ENCODE measurements around the gene ZDHHC5. TPM values are rescaled to one million over a fixed set of nuclear protein-coding genes. Genes with fewer than 3 reads are reported as not detected.

Gene ZDHHC5
- total RNA-seq, 4 donors from 2014 or later, result 34.0 to 49.2 (median 46.2) TPM

GRCh38 chr11:57668434-57668782 lies 494 bp downstream of the ZDHHC5 start:
- H3K27me3 ChIP-seq, result no peaks in the 10 kb centered on the region
- peaks cover 0 to 16% of the 10 kb centered on the region in 2 donors for H3K36me3 ChIP-seq
- no peak for TF ChIP-seq CTCF (IDR thresholded peaks at IDR 0.05 in 4 of 5, conservative IDR thresholded peaks at IDR 0.05 in 1 of 5)
- TF ChIP-seq POLR2A (IDR thresholded peaks at IDR 0.05), result no peak
- in situ Hi-C loops (cut with MboI; ENCODE audit: low sequenced_read_pairs in 4 of 4) (loop anchor here in 1 of 4 donors (25.0 kb wide), 1 partner anchor 919 kb away; the partner anchor contains the start of genes LPXN and ZFP91), intact Hi-C loops (cut with DNase I; ENCODE audit: low total_unique reads) (loop anchor here (5.0 kb wide), 1 partner anchor 341 kb away; no protein-coding TSS in a partner anchor)
- ATAC-seq, result peak; percentile 15 to 18
- H3K27ac ChIP-seq, result peak overlapping the region; percentile 92 to 97 (median 94)
- H3K4me1 ChIP-seq, result peaks cover 19 to 34% of the 10 kb centered on the region in 2 donors
- no peak for DNase-seq
- H3K4me3 ChIP-seq, result peak overlapping the region; percentile 64 to 85 (median 76)
- no peaks in the 10 kb centered on the region for H3K9me3 ChIP-seq

- no peak for ATAC-seq
- Histone ChIP-seq H3K36me3 (peaks cover 0 to 41% of the 10 kb centered on the region in 2 donors), H3K4me1 (peaks cover 15 to 18% of the 10 kb centered on the region in 2 donors), H3K27me3 (no peaks in the 10 kb centered on the region), H3K9me3 (no peaks in the 10 kb centered on the region), H3K27ac (no peak overlapping the region), H3K4me3 (no peak overlapping the region)
- in situ Hi-C loops (cut with MboI; ENCODE audit: low sequenced_read_pairs in 4 of 4), result loop anchor here in 1 of 4 donors (25.0 kb wide), 1 partner anchor 913 kb away; the partner anchor contains the start of genes LPXN and ZFP91
- TF ChIP-seq POLR2A (IDR thresholded peaks at IDR 0.05) (no peak), CTCF (IDR thresholded peaks at IDR 0.05 in 4 of 5, conservative IDR thresholded peaks at IDR 0.05 in 1 of 5) (no peak)
- no peak for DNase-seq
- intact Hi-C loops (cut with DNase I; ENCODE audit: low total_unique reads), result no loop called here
Measured at GRCh38 chr11:57674251-57674650, 6.3 kb downstream of the ZDHHC5 start.

DNA sequence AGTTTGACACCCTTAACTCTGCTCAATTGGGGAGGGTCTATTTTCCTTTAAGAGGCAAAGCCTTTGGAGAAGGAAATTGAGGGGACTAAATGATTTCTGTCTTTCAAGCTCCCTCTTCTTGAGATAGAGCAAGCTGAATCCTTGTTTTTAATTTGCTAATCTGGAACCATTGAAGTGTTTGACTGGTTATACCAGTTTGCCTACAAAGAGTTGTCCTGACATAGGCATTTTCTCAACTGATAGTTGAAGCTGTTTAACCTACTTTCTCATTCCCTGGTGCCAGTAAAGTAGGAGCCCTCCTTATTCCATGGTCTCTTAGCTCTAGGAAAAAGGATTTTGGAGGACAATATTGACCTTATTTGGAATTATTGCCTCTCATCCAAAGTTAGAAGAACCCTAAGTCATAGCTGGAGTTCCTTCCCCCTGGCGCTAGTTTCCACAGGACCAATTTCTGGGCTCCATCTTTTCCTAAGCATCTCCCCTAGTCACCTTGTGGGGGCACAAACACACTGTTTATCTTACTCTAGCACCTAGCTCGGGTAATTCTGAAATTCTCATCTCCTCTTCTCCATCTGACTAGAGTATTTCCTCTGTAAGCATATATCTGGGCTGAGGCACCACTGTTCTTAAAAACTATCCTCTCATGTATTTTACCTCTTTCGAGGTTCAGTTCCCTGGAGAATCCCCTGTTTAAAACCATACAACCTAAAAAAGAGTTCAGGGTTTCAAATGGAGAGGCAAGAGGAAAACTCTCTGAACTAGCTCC lies 7.4 kb downstream of the ZDHHC5 start:
- H3K27me3 ChIP-seq, result no peaks in the 10 kb centered on the region
- TF ChIP-seq POLR2A (IDR thresholded peaks at IDR 0.05) (no peak), CTCF (IDR thresholded peaks at IDR 0.05 in 4 of 5, conservative IDR thresholded peaks at IDR 0.05 in 1 of 5) (no peak)
- H3K36me3 ChIP-seq, result peaks cover 0 to 41% of the 10 kb centered on the region in 2 donors
- ATAC-seq (no peak), DNase-seq (no peak)
- H3K4me3 ChIP-seq, result no peak overlapping the region
- no peak overlapping the region for H3K27ac ChIP-seq
- intact Hi-C loops (cut with DNase I; ENCODE audit: low total_unique reads), result no loop called here
- in situ Hi-C loops (cut with MboI; ENCODE audit: low sequenced_read_pairs in 4 of 4), result no loop called here
- no peaks in the 10 kb centered on the region for H3K9me3 ChIP-seq
- peaks cover 5 to 7% of the 10 kb centered on the region in 2 donors for H3K4me1 ChIP-seq

- TF ChIP-seq POLR2A (IDR thresholded peaks at IDR 0.05), result no peak
- Histone ChIP-seq H3K36me3 (peaks cover 0 to 38% of the 10 kb centered on the region in 2 donors), H3K4me1 (peaks cover 0 to 2% of the 10 kb centered on the region in 2 donors), H3K27ac (no peak overlapping the region), H3K4me3 (no peak overlapping the region), H3K9me3 (no peaks in the 10 kb centered on the region), H3K27me3 (no peaks in the 10 kb centered on the region)
- intact Hi-C loops (cut with DNase I; ENCODE audit: low total_unique reads), result no loop called here
- DNase-seq, result no peak
- in situ Hi-C loops (cut with MboI; ENCODE audit: low sequenced_read_pairs in 4 of 4), result no loop called here
- no peak for ATAC-seq
Measured at GRCh38 chr11:57679396-57679795, 11.5 kb downstream of the ZDHHC5 start.

GRCh38 chr11:57680552-57680874 lies 12.6 kb downstream of the ZDHHC5 start:
- ATAC-seq, result no peak
- Histone ChIP-seq H3K27ac (no peak overlapping the region), H3K4me1 (no peaks in the 10 kb centered on the region), H3K36me3 (peaks cover 0 to 41% of the 10 kb centered on the region in 2 donors), H3K27me3 (no peaks in the 10 kb centered on the region), H3K4me3 (no peak overlapping the region), H3K9me3 (no peaks in the 10 kb centered on the region)
- in situ Hi-C loops (cut with MboI; ENCODE audit: low sequenced_read_pairs in 4 of 4), result no loop called here
- no peak for DNase-seq
- intact Hi-C loops (cut with DNase I; ENCODE audit: low total_unique reads), result no loop called here
- TF ChIP-seq POLR2A (IDR thresholded peaks at IDR 0.05), result no peak
- no peak for TF ChIP-seq CTCF (IDR thresholded peaks at IDR 0.05 in 4 of 5, conservative IDR thresholded peaks at IDR 0.05 in 1 of 5)
